ENCODE results near the gene ZFYVE9. TPM values are rescaled to one million over a fixed set of nuclear protein-coding genes. Genes with fewer than 3 reads are reported as not detected.
"Not testable (repeated sequence)": the region's sequence is repeated elsewhere in the genome, so short reads cannot be mapped to it uniquely, and the experiment has no call there.

Gene ZFYVE9
- polyA plus RNA-seq (2013, experiment 1 of 2; ENCODE audit: insufficient read length): 12.6 TPM
- polyA plus RNA-seq (2013, experiment 2 of 2; ENCODE audit: insufficient read length): 13.2 TPM

- DNase-seq: peak; percentile 83
Measured at GRCh38 chr1:52141513-52142219, at the start of gene ZFYVE9. TSS of gene ZFYVE9 (plus strand) at chr1:52142089. CDS start at chr1:52233207, 91,118 bp downstream.

GRCh38 chr1:52094300-52094699, 47.6 kb upstream of the ZFYVE9 start:
- DNase-seq: not testable (repeated sequence)

GRCh38 chr1:52096216-52096615, 45.7 kb upstream of the ZFYVE9 start:
- DNase-seq: no peak

GRCh38 chr1:52098139-52098871, 43.6 kb upstream of the ZFYVE9 start:
- DNase-seq: no peak

GRCh38 chr1:52102336-52103013, 39.4 kb upstream of the ZFYVE9 start:
- no peak for DNase-seq

- DNase-seq: no peak
Measured at GRCh38 chr1:52111492-52111891, 30.4 kb upstream of the ZFYVE9 start.

- no peak for DNase-seq
Measured at GRCh38 chr1:52112489-52112888, 29.4 kb upstream of the ZFYVE9 start.

- DNase-seq: no peak
Measured at GRCh38 chr1:52119301-52120079, 22.4 kb upstream of the ZFYVE9 start.

- DNase-seq: no peak
Measured at GRCh38 chr1:52122384-52122783, 19.5 kb upstream of the ZFYVE9 start.

GRCh38 chr1:52123622-52124021, 18.3 kb upstream of the ZFYVE9 start:
- DNase-seq: no peak

- DNase-seq: no peak
Measured at GRCh38 chr1:52125736-52126359, 16.0 kb upstream of the ZFYVE9 start.

- DNase-seq: peak; percentile 69
Measured at GRCh38 chr1:52127181-52128180, 14.4 kb upstream of the ZFYVE9 start.

GRCh38 chr1:52139817-52140540, 1.9 kb upstream of the ZFYVE9 start:
- peak; percentile 67 for DNase-seq

GRCh38 chr1:52140633-52141512, 1.0 kb upstream of the ZFYVE9 start:
- DNase-seq: no peak

- peak; percentile 64 for DNase-seq
Measured at GRCh38 chr1:52142220-52143183, 613 bp downstream of the ZFYVE9 start.

GRCh38 chr1:52145137-52145536, 3.2 kb downstream of the ZFYVE9 start:
- no peak for DNase-seq

GRCh38 chr1:52150445-52150844, 8.6 kb downstream of the ZFYVE9 start:
- not testable (repeated sequence) for DNase-seq

- no peak for DNase-seq
Measured at GRCh38 chr1:52150946-52151345, 9.1 kb downstream of the ZFYVE9 start.
